Naive thymus-derived CD8-positive, alpha-beta T cell (primary cell): Measurements from ENCODE around the gene RAB4B. TPM values are rescaled to one million over a fixed set of nuclear protein-coding genes. Genes with fewer than 3 reads are reported as not detected.
"Not testable (repeated sequence)": the region's sequence is repeated elsewhere in the genome, so short reads cannot be mapped to it uniquely, and the experiment has no call there.

Experiments
- ATAC-seq, 2 donors: fragments of 150-1000 bp; cut with Tn5 transposase in 1 of 2; sonication (Bioruptor Pico), chemical (Tn5 transposase) in 1 of 2; 1 replicate in 1 of 2; 2 replicates in 1 of 2; pipeline ENCODE4 v1.10.0; 2021; ENCODE audit warnings: mild to moderate bottlenecking in 2 of 2, moderate library complexity in 2 of 2
- POLR2A ChIA-PET: fragments of 350-600 bp; sonication (Branson Sonifier 250); formaldehyde crosslinking; loops from one replicate; lab custom pipeline; 2021; ENCODE audit warnings: antibody characterized with exemption; lab: Charles Lee
- DNase-seq, 10 donors: peaks; one replicate each; pipeline versions ENCODE4 v3.0.0 to v3.0.0-alpha.2; 2020 to 2022
- H3K27ac Mint-ChIP-seq, 10 donors: one replicate each; pipeline ENCODE4 v1.8.0; 2020 to 2022; ENCODE audit warnings: mild to moderate bottlenecking in 10 of 10, mixed read lengths in 10 of 10, moderate library complexity in 4 of 10, inconsistent platforms in 1 of 10
- H3K27me3 Mint-ChIP-seq, 5 donors: one replicate each; pipeline ENCODE4 v1.8.0; 2021 to 2022; ENCODE audit warnings: mixed read lengths in 5 of 5
- H3K36me3 Mint-ChIP-seq, 3 donors: one replicate each; pipeline ENCODE4 v1.8.0; 2020 to 2022; ENCODE audit warnings: mixed read lengths in 3 of 3, mild to moderate bottlenecking in 2 of 3, inconsistent platforms in 1 of 3
- H3K4me1 Mint-ChIP-seq, 4 donors: one replicate each; pipeline ENCODE4 v1.8.0; 2021 to 2022; ENCODE audit warnings: mixed read lengths in 4 of 4
- H3K4me3 Mint-ChIP-seq, 10 donors: one replicate each; pipeline ENCODE4 v1.8.0; 2020 to 2022; ENCODE audit warnings: mild to moderate bottlenecking in 10 of 10, mixed read lengths in 10 of 10, moderate library complexity in 6 of 10, inconsistent platforms in 1 of 10
- H3K9me3 Mint-ChIP-seq, 9 donors: one replicate each; pipeline ENCODE4 v1.8.0; 2020 to 2022; ENCODE audit warnings: mixed read lengths in 9 of 9, mild to moderate bottlenecking in 3 of 9, inconsistent platforms in 1 of 9, moderate library complexity in 1 of 9
- polyA plus RNA-seq, 3 donors: library from polyadenylated mRNA; unstranded; fragments of 300-500 nt; fragmentation: Illumina TruSeq; gene quantifications; one replicate each; pipeline ENCODE4 v1.2.3, GENCODE V29; 2021
- total RNA-seq, 8 experiments: library from RNA in 2 of 8; stranded (reverse) in 2 of 8; gene quantifications; one replicate each; pipeline ENCODE4 v1.2.3 and lab custom pipeline; 2021 to 2026

RAB4B gene
- total and polyA plus RNA-seq, 5 experiments from 2014 or later: 47.3 to 87.2 (median 76.4) TPM

DNA sequence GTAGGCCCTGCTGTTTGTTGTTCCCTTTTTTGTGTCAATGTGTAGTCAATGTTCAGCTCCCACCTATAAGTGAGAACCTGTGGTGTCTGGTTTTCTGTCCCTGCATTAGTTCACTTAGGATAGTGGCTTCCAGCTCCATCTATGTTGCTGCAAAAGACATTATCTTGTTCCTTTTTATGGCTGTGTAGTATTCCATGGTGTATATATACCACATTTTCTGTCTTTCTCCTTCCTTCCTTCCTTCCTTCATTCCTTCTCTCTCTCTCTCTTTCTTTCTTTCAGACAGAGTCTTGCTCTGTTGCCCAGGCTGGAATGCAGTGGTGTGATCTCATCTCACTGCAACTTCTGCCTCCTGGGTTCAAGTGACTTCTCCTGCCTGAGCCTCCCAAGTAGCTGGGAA is 51.2 kb downstream of the RAB4B start:
- Mint-ChIP-seq H3K4me1 (peaks cover 15 to 50% (median 43%) of the 10 kb centered on the region in 4 donors), H3K9me3 (peaks cover 0 to 3% (median 0%) of the 10 kb centered on the region in 9 donors), H3K27me3 (no peaks in the 10 kb centered on the region), H3K27ac (peak overlapping the region; percentile 34 to 99 (median 96)), H3K4me3 (peak overlapping the region in 2 of 10 donors; percentile 31 to 65), H3K36me3 (peaks cover 0 to 5% (median 0%) of the 10 kb centered on the region in 3 donors)
- DNase-seq (no peak), ATAC-seq (no peak)
- POLR2A ChIA-PET: interaction anchor here (1.6 kb wide), 1 partner anchor 27 kb away, joined by 5 read pairs; no protein-coding TSS in a partner anchor

DNA sequence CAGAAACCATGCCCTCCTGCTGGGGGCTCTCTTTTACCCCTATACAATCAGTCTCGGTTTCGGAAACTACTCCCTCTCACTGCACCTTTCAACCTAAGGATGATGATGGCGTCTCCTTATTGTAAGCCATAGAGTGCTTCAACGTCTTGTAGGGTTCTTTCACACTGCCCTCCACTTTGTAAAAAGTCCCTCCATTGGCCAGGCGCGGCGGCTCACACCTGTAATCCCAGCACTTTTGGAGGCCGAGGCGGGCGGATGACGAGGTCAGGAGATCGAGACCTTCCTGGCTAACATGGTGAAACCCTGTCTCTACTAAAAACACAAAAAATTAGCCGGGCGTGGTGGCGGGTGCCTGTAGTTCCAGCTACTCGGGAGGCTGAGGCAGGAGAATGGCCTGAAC is 52.7 kb downstream of the RAB4B start:
- peaks cover 10 to 39% (median 32%) of the 10 kb centered on the region in 4 donors for H3K4me1 Mint-ChIP-seq
- DNase-seq, POLR2A ChIA-PET, H3K36me3 Mint-ChIP-seq, ATAC-seq, H3K9me3 Mint-ChIP-seq, H3K4me3 Mint-ChIP-seq, H3K27me3 Mint-ChIP-seq: not testable (repeated sequence)
- peak overlapping the region in 7 of 10 donors; percentile 45 to 97 (median 96) for H3K27ac Mint-ChIP-seq

DNA sequence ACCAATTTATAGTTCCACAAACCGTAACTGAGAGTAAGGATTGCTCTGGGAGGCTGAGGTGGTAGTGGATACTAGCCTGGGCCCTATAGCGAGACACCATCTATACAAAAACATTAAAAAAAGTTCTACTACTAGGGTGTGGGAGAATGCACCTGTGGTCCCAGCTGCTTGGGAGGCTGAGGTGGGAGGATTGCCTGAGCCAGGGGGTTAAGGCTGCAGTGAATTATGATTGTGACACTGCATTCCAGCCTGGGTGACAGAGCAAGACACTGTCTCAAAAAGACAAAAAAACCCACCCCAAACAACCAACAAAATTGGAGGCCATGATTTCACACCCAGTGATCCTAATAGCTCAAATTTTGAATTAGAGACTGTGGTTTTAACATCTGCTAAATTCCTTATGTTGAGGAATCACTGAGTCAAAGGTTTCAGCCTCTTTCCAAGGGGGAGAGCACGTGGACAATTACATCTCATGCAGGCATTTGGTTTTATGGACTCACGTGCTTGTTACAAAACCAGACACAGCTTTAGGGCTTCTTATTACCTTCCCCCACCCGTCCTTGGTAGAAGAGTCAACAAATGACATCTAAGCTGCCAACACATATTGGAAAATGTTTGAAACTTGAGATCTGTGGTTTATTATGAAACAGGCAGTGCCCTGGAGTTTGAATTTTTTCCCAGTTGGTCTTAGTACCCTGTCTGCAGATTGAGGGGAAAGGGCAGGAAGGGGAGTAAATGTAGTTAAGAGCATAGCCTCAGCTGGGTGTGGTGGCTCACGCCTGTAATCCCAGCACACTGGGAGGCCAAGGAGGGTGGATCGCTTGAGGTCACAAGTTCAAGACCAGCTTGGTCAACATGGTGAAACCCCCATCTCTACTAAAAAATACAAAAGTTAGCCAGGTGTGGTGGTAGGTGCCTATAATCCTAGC is 53.7 kb downstream of the RAB4B start:
- Mint-ChIP-seq H3K4me1 (peaks cover 8 to 29% (median 24%) of the 10 kb centered on the region in 4 donors), H3K27ac (peak overlapping the region; percentile 22 to 97 (median 70)), H3K36me3 (peaks cover 0 to 5% (median 0%) of the 10 kb centered on the region in 3 donors), H3K4me3 (no peak overlapping the region), H3K9me3 (peaks cover 0 to 3% (median 0%) of the 10 kb centered on the region in 9 donors), H3K27me3 (no peaks in the 10 kb centered on the region)
- ATAC-seq (no peak), DNase-seq (no peak)
- POLR2A ChIA-PET: no interaction called here

DNA sequence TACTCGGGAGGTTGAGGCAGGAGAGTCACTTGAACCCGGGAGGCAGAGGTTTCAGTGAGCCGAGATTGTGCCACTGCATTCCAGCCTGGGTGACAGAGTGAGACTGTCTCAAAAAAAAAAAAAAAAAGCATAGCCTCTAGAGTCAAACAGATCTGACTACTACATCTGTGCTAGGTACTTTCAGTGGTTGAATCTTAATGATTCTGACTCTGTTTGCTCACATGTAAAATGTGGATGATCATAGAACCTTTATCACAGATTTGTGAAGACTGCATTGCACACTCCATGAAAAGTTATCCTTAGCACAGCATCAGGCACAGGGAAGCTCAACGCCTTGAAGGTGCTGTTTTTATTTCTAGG is 54.4 kb downstream of the RAB4B start:
- Mint-ChIP-seq H3K4me1 (peaks cover 2 to 23% (median 18%) of the 10 kb centered on the region in 4 donors), H3K27ac (peak overlapping the region in 7 of 10 donors; percentile 25 to 96 (median 87))
- DNase-seq, ATAC-seq, H3K9me3 Mint-ChIP-seq, H3K36me3 Mint-ChIP-seq, H3K27me3 Mint-ChIP-seq, H3K4me3 Mint-ChIP-seq: not testable (repeated sequence)
- POLR2A ChIA-PET: interaction anchor here (0.6 to 0.7 kb wide), 2 partner anchors 282 to 1054 kb away, joined by 3 read pairs; partner anchors contain the start of gene CYP2F1

DNA sequence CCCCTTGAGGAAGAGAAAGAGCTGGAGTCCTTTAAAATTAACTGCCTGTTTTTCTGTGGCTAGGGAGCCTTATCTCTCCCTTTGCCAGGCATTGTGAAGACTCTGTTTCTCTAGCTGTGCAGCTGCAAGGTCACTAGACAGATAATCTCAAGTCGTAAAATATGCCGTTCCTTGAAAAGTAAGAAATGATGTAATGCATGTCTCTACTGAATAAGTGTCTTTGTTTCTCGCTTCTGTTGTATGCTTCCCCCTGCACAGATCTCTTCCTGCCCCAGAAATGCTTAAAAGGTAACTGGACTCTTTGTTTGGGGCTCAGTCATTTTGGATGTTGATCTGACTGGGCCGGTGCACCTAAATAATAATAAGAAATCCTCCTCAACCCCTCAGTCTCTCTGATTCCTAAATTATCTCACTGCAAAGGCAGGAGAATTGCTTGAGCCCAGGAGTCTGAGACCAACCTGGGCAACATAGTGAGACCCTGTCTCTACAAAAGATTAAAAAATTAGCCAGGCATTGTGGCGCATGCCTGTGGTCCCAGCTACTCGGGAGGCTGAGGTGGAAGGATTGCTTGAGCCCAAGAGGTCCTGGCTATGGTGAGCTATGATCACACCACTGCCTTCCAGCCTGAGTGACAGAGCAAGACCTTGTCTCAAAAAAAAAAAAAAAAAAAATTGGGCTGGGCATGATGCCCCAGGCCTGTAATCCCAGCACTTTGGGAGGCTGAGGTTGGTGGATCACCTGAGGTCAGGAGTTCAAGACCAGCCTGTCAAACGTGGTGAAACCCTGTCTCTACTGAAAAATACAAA is 55.9 kb downstream of the RAB4B start:
- Mint-ChIP-seq H3K4me3 (peak overlapping the region in 9 of 10 donors; percentile 15 to 69 (median 39)), H3K27ac (peak overlapping the region; percentile 45 to 96 (median 86)), H3K4me1 (peaks cover 2 to 14% (median 14%) of the 10 kb centered on the region in 4 donors)
- H3K27me3 Mint-ChIP-seq, H3K9me3 Mint-ChIP-seq, DNase-seq, H3K36me3 Mint-ChIP-seq: not testable (repeated sequence)
- ATAC-seq: peak; percentile 36 to 39
- POLR2A ChIA-PET: interaction anchor here (0.7 kb wide), 1 partner anchor 10 kb away, joined by 4 read pairs; no protein-coding TSS in a partner anchor

DNA sequence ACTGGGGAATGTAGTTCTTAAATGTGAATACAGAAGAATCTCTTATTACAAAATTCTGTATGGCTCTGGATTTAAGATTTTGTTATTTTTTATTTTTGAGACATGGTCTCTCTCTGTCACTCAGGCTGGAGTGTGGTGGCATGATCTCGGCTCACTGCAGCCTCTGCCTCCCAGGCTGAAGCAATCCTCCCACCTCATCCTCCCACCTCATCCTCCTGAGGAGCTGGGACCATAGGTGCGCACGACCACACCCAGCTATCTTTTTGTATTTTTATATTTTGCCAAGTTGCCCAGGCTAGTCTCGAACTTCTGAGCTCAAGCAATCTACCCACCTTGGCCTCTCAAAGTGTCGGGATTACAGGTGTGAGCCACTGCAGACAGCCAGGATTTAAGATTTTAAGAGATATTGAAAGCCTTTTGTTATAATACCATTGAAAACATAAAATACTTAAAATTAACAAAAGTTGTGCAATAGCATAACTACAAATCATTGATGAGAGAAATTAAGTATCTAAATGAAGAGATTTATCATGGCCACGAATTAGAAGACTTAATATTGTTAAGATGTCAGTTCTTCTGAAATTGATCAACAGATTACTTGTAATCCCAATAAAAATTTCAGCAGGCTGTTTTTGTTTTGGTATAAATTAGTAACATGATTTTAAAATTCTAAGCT is 58.8 kb downstream of the RAB4B start:
- ATAC-seq: no peak
- no peak overlapping the region for H3K4me3 Mint-ChIP-seq
- H3K9me3 Mint-ChIP-seq: no peaks in the 10 kb centered on the region
- no peaks in the 10 kb centered on the region for H3K27me3 Mint-ChIP-seq
- POLR2A ChIA-PET: no interaction called here
- peak overlapping the region in 2 of 10 donors; percentile 39 to 52 for H3K27ac Mint-ChIP-seq
- H3K36me3 Mint-ChIP-seq: no peaks in the 10 kb centered on the region
- peaks cover 2 to 14% (median 13%) of the 10 kb centered on the region in 4 donors for H3K4me1 Mint-ChIP-seq
- DNase-seq: no peak

DNA sequence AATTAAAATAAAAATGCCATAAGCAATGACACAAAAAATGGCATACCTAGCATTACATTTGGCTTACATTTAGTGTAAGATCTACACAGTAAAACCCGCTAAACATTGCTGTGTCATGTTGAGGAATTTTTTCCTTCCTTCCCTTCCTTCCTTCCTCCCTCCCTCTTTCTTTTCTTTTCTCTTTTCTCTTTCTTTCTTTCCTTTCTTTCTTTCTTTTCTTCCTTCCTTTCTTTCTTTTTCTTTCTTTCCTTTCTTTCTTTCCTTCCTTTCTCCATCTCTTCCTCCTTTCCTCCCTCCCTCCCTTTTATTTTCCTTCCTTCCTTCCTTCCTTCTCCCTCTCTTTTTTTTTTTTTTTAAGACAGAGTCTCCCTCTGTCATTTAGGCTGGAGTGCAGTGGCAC is 60.4 kb downstream of the RAB4B start:
- ATAC-seq, H3K27me3 Mint-ChIP-seq, H3K36me3 Mint-ChIP-seq, H3K4me3 Mint-ChIP-seq, H3K9me3 Mint-ChIP-seq, POLR2A ChIA-PET, DNase-seq: not testable (repeated sequence)
- Mint-ChIP-seq H3K4me1 (peaks cover 2 to 12% (median 11%) of the 10 kb centered on the region in 4 donors), H3K27ac (peak overlapping the region in 1 of 10 donors; percentile 53)

DNA sequence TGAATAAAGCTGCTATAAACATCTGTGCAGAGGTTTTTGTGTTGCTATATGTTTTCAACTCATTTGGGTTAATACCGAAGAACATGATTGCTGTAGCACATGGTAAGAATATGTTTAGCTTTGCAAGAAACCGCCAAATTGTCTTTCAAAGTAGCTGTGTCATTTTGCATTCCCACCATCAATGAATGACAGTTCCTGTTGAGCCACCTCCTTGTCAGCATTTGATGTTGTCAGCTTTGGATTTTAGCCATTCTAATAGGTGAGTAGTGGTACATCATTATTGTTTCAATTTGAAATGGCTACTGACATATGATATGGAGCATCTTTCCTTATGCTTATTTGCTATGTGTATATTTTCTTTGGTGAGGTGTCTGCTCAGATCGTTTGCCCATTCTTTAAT is 64.0 kb downstream of the RAB4B start:
- H3K36me3 Mint-ChIP-seq, DNase-seq, H3K4me3 Mint-ChIP-seq, H3K27me3 Mint-ChIP-seq, H3K9me3 Mint-ChIP-seq, ATAC-seq, POLR2A ChIA-PET: not testable (repeated sequence)
- H3K4me1 Mint-ChIP-seq: peaks cover 12 to 26% (median 20%) of the 10 kb centered on the region in 4 donors
- peak overlapping the region in 6 of 10 donors; percentile 20 to 86 (median 74) for H3K27ac Mint-ChIP-seq

DNA sequence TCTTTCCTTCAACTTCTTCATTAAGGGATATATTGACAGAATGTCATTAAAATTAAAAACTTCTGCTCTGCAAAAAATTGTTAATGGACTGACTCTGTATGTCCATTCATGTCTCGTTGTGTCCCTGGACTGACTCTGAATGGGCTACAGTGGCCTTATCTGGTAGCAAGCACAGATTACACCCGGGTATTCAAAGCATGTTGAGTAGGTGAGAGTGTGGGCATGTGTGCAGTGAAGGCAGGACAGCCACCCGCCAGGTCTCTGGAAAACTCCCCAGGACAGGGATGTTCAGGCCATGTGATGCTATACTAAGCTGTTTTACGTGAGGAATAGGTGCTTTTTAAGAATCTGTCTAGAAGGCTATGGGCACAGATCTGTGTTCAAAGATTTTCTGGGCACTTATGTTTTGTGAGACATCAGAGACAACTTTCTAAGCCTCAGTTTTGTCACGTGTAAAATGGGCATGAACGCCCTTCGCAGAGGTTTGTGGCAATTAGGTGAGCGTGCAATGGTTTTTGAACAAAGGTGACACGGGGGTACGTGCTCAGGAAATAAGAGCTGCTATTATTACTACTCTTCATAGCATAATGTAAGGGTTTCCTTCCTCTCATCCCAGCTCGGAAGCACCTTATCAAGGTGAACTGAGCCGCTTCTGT is 65.1 kb downstream of the RAB4B start:
- not testable (repeated sequence) for H3K9me3 Mint-ChIP-seq, H3K36me3 Mint-ChIP-seq
- Mint-ChIP-seq H3K27ac (peak overlapping the region; percentile 76 to 99 (median 92)), H3K4me3 (peak overlapping the region; percentile 46 to 84 (median 75)), H3K4me1 (peaks cover 16 to 37% (median 26%) of the 10 kb centered on the region in 4 donors), H3K27me3 (peaks cover 0 to 12% (median 11%) of the 10 kb centered on the region in 5 donors)
- ATAC-seq (peak; percentile 19), DNase-seq (peak in 1 of 10 donors; percentile 29)
- POLR2A ChIA-PET: interaction anchor here (0.5 to 1.4 kb wide), 4 partner anchors 32 to 154 kb away, joined by 3 to 5 read pairs (median 4); no protein-coding TSS in a partner anchor

DNA sequence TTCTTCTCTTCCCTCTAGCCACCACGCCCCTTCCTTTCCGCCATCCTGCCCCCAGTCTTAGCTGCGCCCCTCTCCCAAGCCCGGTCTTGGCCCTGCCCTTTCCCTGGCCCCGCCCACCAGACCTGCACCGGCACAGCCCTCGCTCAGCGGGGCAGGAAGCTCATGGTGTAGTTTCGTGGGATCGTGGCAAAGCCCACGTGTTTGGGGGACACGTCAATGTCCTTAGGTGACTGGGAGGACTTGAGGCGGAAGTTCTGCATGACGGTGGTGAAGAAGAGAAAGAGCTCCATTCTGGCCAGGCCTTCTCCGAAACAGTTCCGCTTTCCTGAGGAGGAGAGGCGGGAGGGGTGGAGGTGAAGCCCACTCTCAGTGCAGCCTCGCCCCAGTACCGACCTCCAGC is 65.6 kb downstream of the RAB4B start:
- peak overlapping the region; percentile 50 to 84 (median 75) for H3K4me3 Mint-ChIP-seq
- DNase-seq: peak; percentile 46 to 93 (median 88)
- H3K9me3 Mint-ChIP-seq, H3K36me3 Mint-ChIP-seq: not testable (repeated sequence)
- peak; percentile 92 to 95 for ATAC-seq
- H3K4me1 Mint-ChIP-seq: peaks cover 19 to 42% (median 28%) of the 10 kb centered on the region in 4 donors
- peak overlapping the region; percentile 76 to 99 (median 94) for H3K27ac Mint-ChIP-seq
- H3K27me3 Mint-ChIP-seq: peaks cover 0 to 17% (median 13%) of the 10 kb centered on the region in 5 donors
- POLR2A ChIA-PET: interaction anchor here (0.9 to 1.4 kb wide), 3 partner anchors 10 to 128 kb away, joined by 4 to 5 read pairs (median 4); no protein-coding TSS in a partner anchor
